Effector memory CD4-positive, alpha-beta T cell (primary cell): Measurements from ENCODE around the gene FLRT1.
A peak's percentile ranks its signal among the peaks of the same experiment; 100 is the strongest.

Experiments used
- DNase-seq, 3 donors: peaks; one replicate each; pipeline ENCODE4 v3.0.0-alpha.2; 2020
- H3K27ac ChIP-seq: 2 replicates; pipeline ENCODE4 v1.7.0; 2013; ENCODE audit warnings: mild to moderate bottlenecking, low read length, moderate library complexity; ENCODE audit not compliant: insufficient read depth, poor library complexity, severe bottlenecking
- H3K27me3 ChIP-seq: replicated peaks from 2 replicates; pipeline ENCODE4 v1.7.0; 2013; ENCODE audit warnings: mild to moderate bottlenecking, low read length; ENCODE audit not compliant: insufficient read depth, control insufficient read depth, poor library complexity, severe bottlenecking
- H3K36me3 ChIP-seq: 2 replicates; pipeline ENCODE4 v1.7.0; 2013; ENCODE audit warnings: mild to moderate bottlenecking, low read length, moderate library complexity; ENCODE audit not compliant: control insufficient read depth, insufficient read depth
- H3K4me1 ChIP-seq: 2 replicates; pipeline ENCODE4 v1.7.0; 2013; ENCODE audit warnings: low read length, mild to moderate bottlenecking; ENCODE audit not compliant: control insufficient read depth, insufficient read depth, poor library complexity, severe bottlenecking
- H3K4me3 ChIP-seq: 2 replicates; pipeline ENCODE4 v1.7.0; 2013; ENCODE audit warnings: low read length, low read depth, mild to moderate bottlenecking; ENCODE audit not compliant: insufficient read depth, poor library complexity, severe bottlenecking
- H3K9me3 ChIP-seq: 2 replicates; pipeline ENCODE4 v1.7.0; 2013; ENCODE audit warnings: mild to moderate bottlenecking, low read length, moderate library complexity; ENCODE audit not compliant: control insufficient read depth

FLRT1 gene

DNA sequence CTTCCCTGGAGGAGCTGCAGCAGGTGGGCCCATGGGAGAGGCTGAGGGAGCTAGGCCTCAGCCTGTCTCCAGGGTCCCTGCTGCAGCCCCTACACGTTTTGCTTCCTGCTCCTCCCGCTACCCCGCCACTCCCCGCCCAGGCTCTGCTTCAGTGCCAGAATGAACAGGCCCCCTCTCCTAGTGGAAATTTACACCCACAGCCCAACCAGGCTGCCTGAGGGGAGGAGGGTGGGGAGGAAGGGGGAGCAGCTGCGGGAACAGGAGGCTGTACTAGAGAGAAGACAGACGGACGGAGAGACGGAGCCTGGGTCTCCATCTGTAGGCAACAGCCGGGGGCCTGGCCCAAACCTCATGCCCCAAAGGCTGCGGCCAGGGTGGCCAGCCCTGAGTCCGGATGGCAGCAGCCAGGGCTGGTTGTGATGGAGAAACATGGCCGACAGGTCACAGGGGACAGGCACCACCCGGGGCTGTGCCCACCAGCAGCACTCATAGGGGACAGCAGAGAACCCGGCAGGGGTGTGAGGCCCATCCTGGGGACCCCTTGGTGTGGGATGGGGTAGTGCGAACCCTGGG lies 20.6 kb downstream of the FLRT1 start:
- no peak overlapping the region for H3K27ac ChIP-seq
- H3K4me3 ChIP-seq, result no peak overlapping the region
- peaks cover 4% of the 10 kb centered on the region for H3K27me3 ChIP-seq
- H3K9me3 ChIP-seq, result no peaks in the 10 kb centered on the region
- no peaks in the 10 kb centered on the region for H3K36me3 ChIP-seq
- DNase-seq, result no peak
- peaks cover 4% of the 10 kb centered on the region for H3K4me1 ChIP-seq

DNA sequence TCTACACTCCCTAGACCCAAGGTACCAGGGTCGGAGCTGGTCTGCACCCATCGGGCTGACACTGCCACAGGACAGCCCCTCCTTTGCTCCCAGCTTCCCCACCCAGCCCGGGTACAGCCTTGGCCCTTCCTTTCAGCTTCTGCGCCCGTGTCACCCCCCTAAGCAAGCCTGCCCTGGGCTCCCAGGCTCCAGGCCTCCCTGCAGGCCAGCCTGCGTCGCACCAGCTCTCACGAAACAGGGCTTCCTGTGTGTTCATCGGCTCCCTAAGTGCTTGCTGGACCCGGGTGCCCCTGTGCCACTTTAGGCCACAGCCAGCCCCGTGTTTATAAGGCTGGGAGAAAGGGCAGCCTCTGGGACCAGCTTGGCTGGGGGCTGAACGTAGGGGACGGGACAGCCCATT lies 21.1 kb downstream of the FLRT1 start:
- peaks cover 4% of the 10 kb centered on the region for H3K27me3 ChIP-seq
- no peak for DNase-seq
- peaks cover 6% of the 10 kb centered on the region for H3K4me1 ChIP-seq

GRCh38 chr11:64057890-64058289 lies 22.2 kb downstream of the FLRT1 start:
- H3K4me3 ChIP-seq, result no peak overlapping the region
- H3K27me3 ChIP-seq, result peaks cover 4% of the 10 kb centered on the region
- DNase-seq, result no peak
- H3K4me1 ChIP-seq, result peaks cover 6% of the 10 kb centered on the region
- no peaks in the 10 kb centered on the region for H3K36me3 ChIP-seq
- no peak overlapping the region for H3K27ac ChIP-seq
- no peaks in the 10 kb centered on the region for H3K9me3 ChIP-seq

More for the DNA sequence above, 21.1 kb downstream of the FLRT1 start:
- H3K9me3 ChIP-seq, result no peaks in the 10 kb centered on the region
- H3K27ac ChIP-seq, result no peak overlapping the region
- H3K36me3 ChIP-seq, result no peaks in the 10 kb centered on the region
- H3K4me3 ChIP-seq, result no peak overlapping the region

GRCh38 chr11:64058494-64058893 lies 22.8 kb downstream of the FLRT1 start:
- no peak overlapping the region for H3K27ac ChIP-seq
- H3K4me1 ChIP-seq, result peaks cover 6% of the 10 kb centered on the region
- no peak for DNase-seq
- H3K9me3 ChIP-seq, result no peaks in the 10 kb centered on the region
- peaks cover 4% of the 10 kb centered on the region for H3K27me3 ChIP-seq
- no peak overlapping the region for H3K4me3 ChIP-seq
- H3K36me3 ChIP-seq, result no peaks in the 10 kb centered on the region

DNA sequence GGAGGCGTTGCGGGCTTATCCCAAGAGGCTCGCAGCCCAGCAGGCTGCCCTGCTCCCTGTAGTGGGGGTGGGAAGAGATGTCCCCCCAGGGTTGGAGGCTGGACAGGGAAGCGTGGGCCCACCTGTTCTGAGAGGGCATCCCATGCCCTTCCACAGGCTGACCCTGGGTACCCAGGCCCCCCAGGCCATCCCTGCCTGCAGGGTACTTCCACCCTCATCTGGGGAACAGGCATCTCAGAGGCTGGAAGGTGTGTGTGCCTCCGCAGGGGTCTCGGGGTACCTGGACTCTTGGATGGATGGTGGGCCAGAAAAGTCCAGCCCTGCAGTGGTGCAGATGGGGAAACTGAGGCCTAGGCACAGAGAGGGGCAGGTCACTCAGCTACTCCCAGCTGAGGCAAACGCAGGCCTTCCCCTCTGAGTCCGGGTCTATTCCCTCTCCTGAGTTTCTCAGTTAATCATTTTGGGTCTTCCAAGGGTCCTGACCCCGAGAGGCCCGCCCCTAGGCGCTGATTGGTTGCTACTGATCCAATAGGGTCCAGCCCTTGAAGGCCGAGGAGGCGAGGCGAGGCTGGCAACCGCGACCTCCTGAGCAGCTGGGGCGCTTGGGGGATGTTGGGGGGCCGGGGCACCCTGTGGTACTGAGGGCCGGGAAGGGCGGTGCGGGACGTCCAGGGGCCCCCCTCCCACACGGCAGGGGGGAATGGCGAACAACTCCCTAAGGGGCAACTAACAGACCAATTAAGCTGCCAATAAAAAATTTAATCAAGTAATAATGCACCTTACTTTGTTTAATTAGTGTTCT lies 23.8 kb downstream of the FLRT1 start:
- no peak for DNase-seq
- peaks cover 6% of the 10 kb centered on the region for H3K4me1 ChIP-seq
- H3K27ac ChIP-seq, result no peak overlapping the region
- H3K4me3 ChIP-seq, result no peak overlapping the region
- no peaks in the 10 kb centered on the region for H3K9me3 ChIP-seq
- no peaks in the 10 kb centered on the region for H3K36me3 ChIP-seq
- H3K27me3 ChIP-seq, result peaks cover 4% of the 10 kb centered on the region

GRCh38 chr11:64060263-64060860 lies 24.6 kb downstream of the FLRT1 start:
- Histone ChIP-seq H3K27ac (no peak overlapping the region), H3K36me3 (no peaks in the 10 kb centered on the region), H3K9me3 (no peaks in the 10 kb centered on the region), H3K4me3 (peak overlapping the region; percentile 51), H3K27me3 (peaks cover 4% of the 10 kb centered on the region), H3K4me1 (peaks cover 6% of the 10 kb centered on the region)
- no peak for DNase-seq

GRCh38 chr11:64060861-64061444 lies 25.2 kb downstream of the FLRT1 start:
- Histone ChIP-seq H3K27ac (no peak overlapping the region), H3K4me1 (peaks cover 6% of the 10 kb centered on the region), H3K27me3 (peaks cover 4% of the 10 kb centered on the region), H3K9me3 (no peaks in the 10 kb centered on the region), H3K4me3 (peak overlapping the region; percentile 51), H3K36me3 (no peaks in the 10 kb centered on the region)
- DNase-seq, result peak in 2 of 3 donors; percentile 30 to 43

GRCh38 chr11:64062185-64063039 lies 26.7 kb downstream of the FLRT1 start:
- Histone ChIP-seq H3K27ac (no peak overlapping the region), H3K4me3 (no peak overlapping the region), H3K4me1 (peaks cover 6% of the 10 kb centered on the region), H3K9me3 (no peaks in the 10 kb centered on the region), H3K36me3 (no peaks in the 10 kb centered on the region), H3K27me3 (peaks cover 4% of the 10 kb centered on the region)
- no peak for DNase-seq

DNA sequence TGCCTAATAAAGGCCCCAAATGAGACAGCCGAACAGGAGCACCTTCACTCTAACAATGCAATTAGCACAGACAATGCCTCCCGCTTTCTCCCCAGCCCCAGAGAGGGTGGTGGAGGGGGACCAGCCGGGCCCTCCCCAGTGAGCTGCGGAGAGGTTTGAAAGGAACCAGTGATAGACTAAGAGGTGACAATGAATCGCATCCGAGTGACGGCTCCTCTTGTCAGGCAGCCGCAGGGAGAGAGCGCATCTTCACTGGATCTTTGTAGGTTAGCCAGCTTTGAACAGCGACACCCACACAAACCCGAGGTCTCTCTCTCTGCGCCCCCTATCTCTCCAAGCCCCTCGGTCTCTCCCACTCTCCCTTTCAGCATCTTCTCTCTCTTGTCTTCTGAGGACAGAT lies 28.0 kb downstream of the FLRT1 start:
- Histone ChIP-seq H3K4me1 (peaks cover 6% of the 10 kb centered on the region), H3K9me3 (no peaks in the 10 kb centered on the region), H3K4me3 (no peak overlapping the region), H3K27ac (no peak overlapping the region), H3K36me3 (no peaks in the 10 kb centered on the region), H3K27me3 (peaks cover 4% of the 10 kb centered on the region)
- DNase-seq, result no peak
